DND-41 (cell line): Measurements from ENCODE around the gene CXCL5.
A peak's percentile ranks its signal among the peaks of the same experiment; 100 is the strongest.

ENCODE experiments used
- ATAC-seq: fragments of 200-7000 bp; cut with Tn5 transposase; 3 replicates; pipeline ENCODE4 v1.9.1; 2021; ENCODE audit warnings: low read depth; ENCODE audit not compliant: insufficient read depth
- DNase-seq: peaks from one replicate; pipeline ENCODE4 v3.0.0-alpha.2; 2020
- H2AFZ ChIP-seq: 2 replicates; pipeline ENCODE4 v1.6.0; 2012; ENCODE audit warnings: low read depth, low read length
- H3K27ac ChIP-seq: 2 replicates; pipeline ENCODE4 v1.5.1; 2012; ENCODE audit warnings: low read length, inconsistent platforms
- H3K27me3 ChIP-seq: fragments of 200-600 bp; sonication (generic); 2 replicates; pipeline ENCODE4 v1.6.0; 2012; ENCODE audit warnings: low read length, mild to moderate bottlenecking, inconsistent platforms; ENCODE audit not compliant: insufficient read depth, poor library complexity
- H3K36me3 ChIP-seq: 2 replicates; pipeline ENCODE4 v1.5.1; 2012; ENCODE audit warnings: low read length, inconsistent platforms; ENCODE audit not compliant: insufficient read depth
- H3K4me1 ChIP-seq: 2 replicates; pipeline ENCODE4 v1.5.1; 2012; ENCODE audit warnings: mild to moderate bottlenecking, low read length; ENCODE audit not compliant: insufficient read depth
- H3K4me2 ChIP-seq: 2 replicates; pipeline ENCODE4 v1.6.0; 2012; ENCODE audit warnings: mild to moderate bottlenecking, moderate library complexity, low read length, inconsistent platforms; ENCODE audit not compliant: insufficient read depth
- H3K4me3 ChIP-seq, 2 experiments: fragments of 200-600 bp in 1 of 2; shearing (Covaris generic) in 1 of 2; 2 replicates each; pipeline ENCODE4 v1.5.1; 2012 to 2016; ENCODE audit warnings: inconsistent platforms in 2 of 2, low read length in 2 of 2, mild to moderate bottlenecking in 2 of 2, low read depth in 1 of 2, moderate library complexity in 1 of 2
- H3K79me2 ChIP-seq: 2 replicates; pipeline ENCODE4 v1.6.0; 2012; ENCODE audit warnings: low read length, inconsistent platforms; ENCODE audit not compliant: insufficient read depth
- H3K9ac ChIP-seq: 2 replicates; pipeline ENCODE4 v1.6.0; 2012; ENCODE audit warnings: low read depth, mild to moderate bottlenecking, inconsistent platforms, low read length, moderate library complexity
- H3K9me3 ChIP-seq: 2 replicates; pipeline ENCODE4 v1.5.1; 2012; ENCODE audit warnings: low read length, moderate library complexity, mild to moderate bottlenecking, inconsistent platforms; ENCODE audit not compliant: insufficient read depth, severe bottlenecking
- H4K20me1 ChIP-seq: 2 replicates; pipeline ENCODE4 v1.6.0; 2012; ENCODE audit warnings: low read length; ENCODE audit not compliant: insufficient read depth
- CTCF ChIP-seq: IDR thresholded peaks from 2 replicates; pipeline ENCODE4 v1.5.1; 2012; ENCODE audit warnings: borderline replicate concordance, low read length, moderate library complexity, mild to moderate bottlenecking; ENCODE audit not compliant: poor library complexity, severe bottlenecking; ENCODE audit errors: extremely low read depth
- EZH2 ChIP-seq: IDR thresholded peaks from 3 replicates; pipeline ENCODE4 v1.6.1; 2012; ENCODE audit warnings: borderline replicate concordance, low read depth, mild to moderate bottlenecking, moderate library complexity, low read length, inconsistent platforms; ENCODE audit not compliant: severe bottlenecking

The CXCL5 gene

GRCh38 chr4:74030285-74030684 is 31.8 kb upstream of the CXCL5 start:
- H3K27ac ChIP-seq, result no peak overlapping the region
- no peak overlapping the region for H3K9ac ChIP-seq
- H3K27me3 ChIP-seq, result no peaks in the 10 kb centered on the region
- TF ChIP-seq CTCF (no peak), EZH2 (no peak)
- no peaks in the 10 kb centered on the region for H3K79me2 ChIP-seq
- ATAC-seq (0 out of 3 replicates have a peak, but pooled peaks have one; percentile 27), DNase-seq (no peak)
- no peak overlapping the region for H3K4me3 ChIP-seq
- H3K36me3 ChIP-seq, result no peaks in the 10 kb centered on the region
- H3K9me3 ChIP-seq, result no peaks in the 10 kb centered on the region
- H3K4me2 ChIP-seq, result no peak overlapping the region
- peaks cover 10% of the 10 kb centered on the region for H3K4me1 ChIP-seq
- H2AFZ ChIP-seq, result no peak overlapping the region
- no peaks in the 10 kb centered on the region for H4K20me1 ChIP-seq

- Histone ChIP-seq H3K4me3 (no peak overlapping the region), H3K4me1 (peaks cover 10% of the 10 kb centered on the region), H3K27ac (no peak overlapping the region), H3K27me3 (no peaks in the 10 kb centered on the region), H3K4me2 (no peak overlapping the region), H2AFZ (no peak overlapping the region), H3K79me2 (no peaks in the 10 kb centered on the region), H3K36me3 (no peaks in the 10 kb centered on the region), H4K20me1 (no peaks in the 10 kb centered on the region), H3K9me3 (no peaks in the 10 kb centered on the region), H3K9ac (no peak overlapping the region)
- ATAC-seq (no peak), DNase-seq (no peak)
- no peak for TF ChIP-seq EZH2
- no peak for TF ChIP-seq CTCF
These were observed 30.0 kb upstream of the CXCL5 start for GRCh38 chr4:74028504-74028903.

GRCh38 chr4:74023709-74024108 is 25.2 kb upstream of the CXCL5 start:
- ATAC-seq (no peak), DNase-seq (no peak)
- H3K4me1 ChIP-seq, result no peaks in the 10 kb centered on the region
- no peak overlapping the region for H3K4me2 ChIP-seq
- no peaks in the 10 kb centered on the region for H3K36me3 ChIP-seq
- H3K4me3 ChIP-seq, result no peak overlapping the region
- H3K79me2 ChIP-seq, result no peaks in the 10 kb centered on the region
- no peak overlapping the region for H2AFZ ChIP-seq
- no peaks in the 10 kb centered on the region for H4K20me1 ChIP-seq
- no peak overlapping the region for H3K27ac ChIP-seq
- no peaks in the 10 kb centered on the region for H3K27me3 ChIP-seq
- no peaks in the 10 kb centered on the region for H3K9me3 ChIP-seq
- H3K9ac ChIP-seq, result no peak overlapping the region
- TF ChIP-seq EZH2, result no peak
- no peak for TF ChIP-seq CTCF

- no peaks in the 10 kb centered on the region for H4K20me1 ChIP-seq
- no peak for ATAC-seq
These were observed 23.1 kb upstream of the CXCL5 start for GRCh38 chr4:74021601-74022000.

More at GRCh38 chr4:74021601-74022000, 23.1 kb upstream of the CXCL5 start:
- Histone ChIP-seq H3K4me1 (peaks cover 6% of the 10 kb centered on the region), H3K27me3 (no peaks in the 10 kb centered on the region), H3K4me3 (no peak overlapping the region), H3K9ac (no peak overlapping the region), H3K79me2 (no peaks in the 10 kb centered on the region), H3K27ac (no peak overlapping the region), H3K4me2 (no peak overlapping the region), H2AFZ (no peak overlapping the region), H3K36me3 (no peaks in the 10 kb centered on the region), H3K9me3 (no peaks in the 10 kb centered on the region)
- no peak for DNase-seq
- TF ChIP-seq EZH2 (no peak), CTCF (no peak)
